Stimulated activated naive CD8-positive, alpha-beta T cell treated with anti-CD3 and anti-CD28 coated beads, Interleukin-15, Interleukin-2, amounts not matched to agents 100 ng/mL and 50 ng/mL, for 24 hours (primary cell): ENCODE results near the gene NDEL1.

Experiments used
- H3K27ac Mint-ChIP-seq: one replicate; pipeline ENCODE4 v1.8.0; 2021; ENCODE audit warnings: mild to moderate bottlenecking, mixed read lengths
- H3K27me3 Mint-ChIP-seq: one replicate; pipeline ENCODE4 v1.8.0; 2021; ENCODE audit warnings: mixed read lengths
- H3K36me3 Mint-ChIP-seq: one replicate; pipeline ENCODE4 v1.8.0; 2021; ENCODE audit warnings: low read depth, mixed read lengths
- H3K4me1 Mint-ChIP-seq: one replicate; pipeline ENCODE4 v1.8.0; 2021; ENCODE audit warnings: low read depth, mixed read lengths
- H3K4me3 Mint-ChIP-seq: one replicate; pipeline ENCODE4 v1.8.0; 2021; ENCODE audit warnings: mild to moderate bottlenecking, mixed read lengths
- H3K9me3 Mint-ChIP-seq: one replicate; pipeline ENCODE4 v1.8.0; 2021; ENCODE audit warnings: mixed read lengths

NDEL1 gene

DNA sequence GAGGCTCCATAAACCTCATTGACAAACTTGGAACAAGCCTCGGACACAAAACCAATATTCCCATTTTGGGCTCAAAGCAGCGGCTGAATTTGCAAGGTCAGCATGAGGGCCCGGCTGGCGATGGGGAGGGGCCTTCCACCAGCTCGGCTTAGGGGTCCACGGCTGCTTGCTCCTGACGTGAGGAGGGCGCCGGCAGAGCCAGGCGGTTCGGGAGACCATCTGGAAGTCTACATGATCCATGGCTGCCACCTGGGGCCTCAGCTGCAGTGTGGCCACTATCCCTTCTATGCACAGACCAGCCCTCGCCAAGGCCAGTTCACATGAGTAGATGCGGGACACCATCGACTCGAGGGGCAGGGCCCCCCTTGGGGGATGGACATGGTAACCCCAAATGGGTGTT, 39.1 kb downstream of the NDEL1 start:
- Mint-ChIP-seq H3K9me3 (no peaks in the 10 kb centered on the region), H3K27me3 (no peaks in the 10 kb centered on the region), H3K36me3 (peaks cover 55% of the 10 kb centered on the region), H3K27ac (no peak overlapping the region), H3K4me3 (no peak overlapping the region), H3K4me1 (no peaks in the 10 kb centered on the region)

DNA sequence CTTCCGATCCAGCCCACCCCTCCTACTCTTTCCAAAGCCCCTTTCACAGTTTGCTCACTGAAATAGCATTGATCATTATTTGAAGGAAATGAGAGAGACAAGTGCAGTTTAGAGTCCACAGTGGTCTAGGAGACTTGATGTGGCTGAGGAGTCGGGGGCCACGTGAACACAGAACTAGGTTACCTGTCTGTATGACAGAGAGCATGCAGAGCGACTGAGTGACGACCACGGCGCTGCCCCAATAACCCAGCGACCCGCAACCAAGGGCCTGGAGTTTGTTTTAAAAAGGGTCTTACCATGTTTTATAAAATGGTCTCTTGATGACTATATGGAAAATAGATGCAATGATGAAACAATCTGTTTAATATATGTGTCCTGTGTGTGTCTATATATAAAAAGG, 39.5 kb downstream of the NDEL1 start:
- Mint-ChIP-seq H3K4me1 (no peaks in the 10 kb centered on the region), H3K27ac (no peak overlapping the region), H3K4me3 (no peak overlapping the region), H3K9me3 (no peaks in the 10 kb centered on the region), H3K36me3 (peaks cover 51% of the 10 kb centered on the region), H3K27me3 (no peaks in the 10 kb centered on the region)

DNA sequence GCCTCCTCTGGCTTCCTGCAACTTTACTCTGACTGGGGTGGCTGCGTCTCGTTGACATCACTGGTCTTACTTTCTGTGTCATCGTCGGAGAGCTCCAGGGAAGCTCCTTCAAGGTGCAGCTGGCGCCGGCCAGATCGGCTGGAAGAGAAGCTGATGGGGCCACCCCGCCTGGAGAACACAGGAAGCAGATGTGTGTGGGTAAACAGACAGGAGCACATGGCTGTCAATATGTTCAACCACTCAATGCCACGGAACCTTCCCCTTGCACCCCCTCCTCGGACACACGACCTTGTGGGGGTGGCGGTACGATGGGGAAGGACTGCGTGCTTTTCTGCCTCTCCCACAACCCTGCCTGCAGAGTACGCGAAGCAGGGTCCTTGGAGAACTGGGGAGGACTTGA, 40.1 kb downstream of the NDEL1 start:
- H3K4me3 Mint-ChIP-seq, result no peak overlapping the region
- H3K4me1 Mint-ChIP-seq, result no peaks in the 10 kb centered on the region
- H3K9me3 Mint-ChIP-seq, result no peaks in the 10 kb centered on the region
- no peak overlapping the region for H3K27ac Mint-ChIP-seq
- H3K27me3 Mint-ChIP-seq, result no peaks in the 10 kb centered on the region
- H3K36me3 Mint-ChIP-seq, result peaks cover 55% of the 10 kb centered on the region

DNA sequence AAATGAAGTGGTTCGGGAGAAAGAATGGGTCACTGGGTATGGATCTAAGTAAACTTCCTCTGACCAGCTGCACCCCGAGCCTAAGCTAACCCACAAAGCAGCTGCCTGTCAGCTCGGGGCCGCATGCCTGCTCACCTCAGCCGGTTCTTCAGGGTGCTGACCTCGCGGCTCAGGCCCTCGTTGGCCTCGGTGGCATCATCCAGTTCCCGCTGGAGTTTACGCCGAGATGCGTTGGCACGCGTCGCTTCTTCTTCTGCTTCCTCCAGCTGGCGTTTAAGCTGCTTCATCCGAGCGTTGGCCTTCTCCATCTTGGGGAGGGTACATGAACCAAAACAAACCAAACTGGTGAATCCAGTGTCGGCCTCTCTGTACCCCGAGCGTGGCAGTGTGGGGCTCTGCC, 41.1 kb downstream of the NDEL1 start:
- H3K4me1 Mint-ChIP-seq, result no peaks in the 10 kb centered on the region
- no peaks in the 10 kb centered on the region for H3K9me3 Mint-ChIP-seq
- H3K4me3 Mint-ChIP-seq, result no peak overlapping the region
- H3K36me3 Mint-ChIP-seq, result peaks cover 51% of the 10 kb centered on the region
- H3K27me3 Mint-ChIP-seq, result no peaks in the 10 kb centered on the region
- no peak overlapping the region for H3K27ac Mint-ChIP-seq

DNA sequence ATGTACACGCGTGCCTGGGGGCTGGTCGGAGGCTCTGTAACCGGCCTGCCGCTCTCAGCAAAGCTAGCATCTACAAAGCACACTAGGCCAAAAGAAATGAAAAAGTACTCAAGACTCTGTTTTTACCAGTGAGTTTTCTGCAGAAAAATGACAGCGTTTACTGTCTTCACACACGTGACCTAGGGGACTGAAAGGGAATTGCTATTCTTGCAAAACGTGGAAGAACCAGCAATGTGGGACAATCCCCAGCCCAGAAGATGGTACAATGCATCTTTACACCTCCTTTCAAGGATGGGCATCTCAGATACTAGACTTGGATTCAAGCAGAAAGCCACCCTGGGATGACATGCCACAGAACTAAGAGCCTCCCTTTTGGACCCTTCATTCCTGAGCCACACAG, 41.5 kb downstream of the NDEL1 start:
- no peaks in the 10 kb centered on the region for H3K9me3 Mint-ChIP-seq
- no peaks in the 10 kb centered on the region for H3K27me3 Mint-ChIP-seq
- no peaks in the 10 kb centered on the region for H3K4me1 Mint-ChIP-seq
- no peak overlapping the region for H3K4me3 Mint-ChIP-seq
- peaks cover 49% of the 10 kb centered on the region for H3K36me3 Mint-ChIP-seq
- H3K27ac Mint-ChIP-seq, result no peak overlapping the region

DNA sequence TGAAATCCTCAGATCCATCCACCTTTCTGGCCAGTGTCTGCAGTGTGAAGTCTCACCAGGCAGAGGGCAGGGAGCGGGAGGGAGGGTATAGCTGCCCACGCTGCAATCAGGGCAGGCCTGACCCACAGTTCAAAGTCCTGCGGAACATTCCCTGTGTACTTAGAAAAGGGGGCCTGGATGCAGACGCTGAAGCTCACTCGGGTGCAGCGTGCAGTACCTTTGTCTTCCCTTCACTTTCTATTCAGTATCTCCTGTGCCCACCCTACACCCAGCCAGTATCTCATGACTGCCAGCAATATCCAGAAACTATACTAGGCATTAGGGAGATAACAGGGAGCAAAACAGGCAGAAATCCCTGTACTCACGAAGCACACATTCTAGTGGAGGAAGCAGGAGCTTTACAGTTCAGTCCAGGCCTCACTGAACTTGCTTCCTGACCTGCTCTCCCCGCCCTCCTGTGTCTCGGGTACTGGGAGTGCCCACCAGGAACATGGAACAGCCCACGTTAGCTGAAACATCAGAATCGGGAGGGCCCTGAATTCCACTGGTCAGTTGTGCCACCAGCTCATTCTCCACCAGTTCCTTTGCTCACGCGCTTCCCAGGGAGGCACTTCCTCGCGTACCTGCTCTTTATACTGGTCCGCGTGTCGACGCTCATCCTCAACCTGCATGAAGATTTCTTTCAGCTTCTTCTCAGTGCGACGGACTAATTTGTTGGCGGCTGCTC, 42.2 kb downstream of the NDEL1 start:
- H3K36me3 Mint-ChIP-seq, result peaks cover 53% of the 10 kb centered on the region
- H3K4me1 Mint-ChIP-seq, result no peaks in the 10 kb centered on the region
- H3K27ac Mint-ChIP-seq, result no peak overlapping the region
- no peaks in the 10 kb centered on the region for H3K27me3 Mint-ChIP-seq
- H3K9me3 Mint-ChIP-seq, result peaks cover under 1% of the 10 kb centered on the region
- H3K4me3 Mint-ChIP-seq, result no peak overlapping the region

DNA sequence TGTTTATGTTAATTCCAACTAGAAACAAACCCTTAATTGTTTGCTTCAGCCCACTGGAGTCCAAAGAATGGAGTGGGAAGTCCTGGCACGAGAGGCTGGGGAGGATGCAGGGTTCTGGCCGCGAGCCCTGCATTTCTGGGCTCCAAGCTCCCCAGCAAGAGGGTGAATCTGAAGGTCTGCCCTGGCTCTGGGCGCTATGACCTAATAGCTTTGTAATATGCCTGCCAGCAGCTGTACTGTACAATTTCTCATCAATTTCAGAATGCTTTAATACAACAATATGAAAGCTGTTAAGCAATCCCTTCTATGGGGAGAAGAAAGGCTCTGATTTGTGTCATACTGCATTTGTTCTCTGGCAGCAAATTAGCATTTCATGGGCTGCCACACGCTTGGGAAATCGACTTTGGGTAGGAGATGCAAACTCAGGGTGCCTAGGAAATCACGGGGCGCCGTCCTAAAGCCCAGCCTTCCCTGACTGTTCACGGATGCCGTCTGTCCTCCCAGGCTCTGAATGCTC, 43.8 kb downstream of the NDEL1 start:
- Mint-ChIP-seq H3K36me3 (peaks cover 52% of the 10 kb centered on the region), H3K9me3 (peaks cover 8% of the 10 kb centered on the region), H3K27ac (no peak overlapping the region), H3K27me3 (no peaks in the 10 kb centered on the region), H3K4me1 (no peaks in the 10 kb centered on the region), H3K4me3 (no peak overlapping the region)

DNA sequence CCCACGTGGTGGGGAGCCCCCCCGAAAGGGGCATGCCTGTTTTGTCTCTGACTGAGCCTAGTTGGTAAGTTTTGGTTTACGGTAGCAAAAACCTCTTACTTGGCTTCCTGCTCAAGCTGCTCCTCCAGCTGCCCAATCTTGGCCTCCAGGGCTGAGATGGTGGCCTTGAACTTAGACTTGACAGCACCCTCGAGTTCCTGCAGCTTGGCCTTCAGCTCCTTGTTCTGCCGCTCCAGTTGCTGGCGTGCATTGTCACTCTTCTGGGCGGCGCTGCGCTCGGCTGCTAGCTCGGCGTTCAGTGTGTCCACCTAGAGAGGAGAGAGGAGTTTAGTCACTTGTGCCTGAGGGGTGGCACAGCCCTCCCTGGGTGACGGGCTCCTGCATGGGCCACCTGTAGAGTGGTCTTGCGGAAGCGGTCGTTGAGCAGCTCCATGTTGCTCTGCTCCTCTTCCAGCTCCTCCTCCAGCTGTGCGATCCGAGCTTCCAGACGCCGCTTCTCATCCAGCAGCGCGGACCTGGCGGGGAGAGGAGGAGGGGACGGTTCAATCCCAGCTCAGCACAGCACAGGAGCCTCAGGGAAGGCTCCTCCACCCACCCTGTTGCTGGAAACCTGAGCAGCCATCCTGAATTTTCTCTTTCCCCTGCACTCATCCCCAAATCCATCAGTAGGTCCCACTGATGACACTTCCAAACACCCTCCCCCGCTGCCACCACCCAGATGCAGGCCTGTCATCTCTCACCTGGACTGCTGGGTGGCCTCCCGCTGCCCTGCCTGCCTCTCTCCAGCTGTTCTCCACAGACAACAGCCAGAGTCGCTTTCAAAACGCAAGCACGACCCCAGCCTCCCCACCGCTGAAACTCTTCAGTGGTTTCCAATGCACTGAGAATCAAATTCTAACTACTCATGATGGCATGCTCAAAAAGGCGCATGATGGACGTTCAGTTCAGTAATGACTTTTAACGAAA, 44.6 kb downstream of the NDEL1 start:
- H3K4me1 Mint-ChIP-seq, result no peaks in the 10 kb centered on the region
- no peaks in the 10 kb centered on the region for H3K27me3 Mint-ChIP-seq
- H3K36me3 Mint-ChIP-seq, result peaks cover 51% of the 10 kb centered on the region
- H3K4me3 Mint-ChIP-seq, result no peak overlapping the region
- peaks cover 13% of the 10 kb centered on the region for H3K9me3 Mint-ChIP-seq
- H3K27ac Mint-ChIP-seq, result no peak overlapping the region

DNA sequence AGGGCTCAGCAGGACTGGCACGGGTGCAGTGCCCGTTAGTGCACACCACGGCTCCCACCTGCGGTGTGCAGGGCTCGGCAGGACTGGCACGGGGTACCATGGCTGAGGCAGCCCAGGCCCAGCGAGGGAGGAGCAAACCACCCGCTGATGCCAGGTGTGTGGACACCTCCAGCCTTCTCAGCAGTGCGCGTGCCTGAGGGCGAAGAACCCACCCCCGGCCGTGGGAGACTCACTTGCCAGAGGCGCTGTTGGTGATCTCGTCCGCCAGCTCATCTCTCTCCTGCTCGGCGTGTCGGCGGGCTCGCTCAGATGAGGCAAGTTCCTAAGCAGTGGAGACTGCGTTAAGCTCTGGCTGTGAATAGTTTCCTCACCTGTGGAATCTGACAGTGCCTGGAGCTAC, 45.4 kb downstream of the NDEL1 start:
- Mint-ChIP-seq H3K27ac (no peak overlapping the region), H3K9me3 (peaks cover 18% of the 10 kb centered on the region), H3K4me3 (no peak overlapping the region), H3K36me3 (peaks cover 50% of the 10 kb centered on the region), H3K27me3 (no peaks in the 10 kb centered on the region), H3K4me1 (no peaks in the 10 kb centered on the region)

DNA sequence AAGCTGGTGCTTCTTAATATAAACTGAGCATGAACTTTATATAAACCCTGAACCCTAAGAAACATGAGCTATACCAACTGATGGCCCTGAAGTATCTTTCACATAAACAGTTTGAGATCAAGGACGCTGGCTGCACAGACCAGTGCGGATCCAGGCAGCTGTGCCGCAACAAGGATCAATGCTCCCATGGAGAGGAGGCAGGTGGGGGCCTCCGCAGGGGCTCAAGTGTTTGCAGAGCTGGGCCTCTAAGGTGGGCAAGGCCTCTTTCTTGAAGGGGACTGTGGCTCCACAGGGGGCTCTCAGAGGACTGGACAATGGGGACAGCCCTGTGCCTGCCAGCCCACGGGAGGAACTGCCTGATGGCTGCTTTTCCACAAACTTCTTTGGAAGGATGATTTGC, 46.0 kb downstream of the NDEL1 start:
- no peaks in the 10 kb centered on the region for H3K27me3 Mint-ChIP-seq
- no peaks in the 10 kb centered on the region for H3K4me1 Mint-ChIP-seq
- no peak overlapping the region for H3K27ac Mint-ChIP-seq

DNA sequence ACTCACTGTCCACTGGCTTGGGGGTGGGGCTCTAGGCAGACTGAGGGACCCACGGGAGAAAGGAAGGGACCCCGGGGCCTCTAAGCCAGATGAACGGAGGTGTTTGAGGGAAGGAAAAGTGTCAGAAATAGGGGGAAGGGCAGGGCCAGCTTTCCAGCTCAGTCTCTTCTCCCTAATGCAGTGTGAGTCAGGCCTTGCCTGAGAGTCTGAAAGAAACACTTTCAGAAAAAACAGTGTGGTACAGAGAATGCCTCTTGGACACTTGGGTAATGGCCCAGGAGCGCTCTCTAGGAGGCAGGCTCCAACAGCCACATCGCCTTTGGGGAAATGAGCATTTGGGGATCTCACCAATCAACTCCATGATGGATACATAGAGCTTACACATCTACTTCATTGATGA, 46.9 kb downstream of the NDEL1 start:
- Mint-ChIP-seq H3K36me3 (peaks cover 52% of the 10 kb centered on the region), H3K4me3 (no peak overlapping the region), H3K9me3 (peaks cover 18% of the 10 kb centered on the region), H3K4me1 (no peaks in the 10 kb centered on the region), H3K27me3 (no peaks in the 10 kb centered on the region), H3K27ac (no peak overlapping the region)

More for the DNA sequence above, 46.0 kb downstream of the NDEL1 start:
- Mint-ChIP-seq H3K9me3 (peaks cover 18% of the 10 kb centered on the region), H3K36me3 (peaks cover 49% of the 10 kb centered on the region), H3K4me3 (no peak overlapping the region)

DNA sequence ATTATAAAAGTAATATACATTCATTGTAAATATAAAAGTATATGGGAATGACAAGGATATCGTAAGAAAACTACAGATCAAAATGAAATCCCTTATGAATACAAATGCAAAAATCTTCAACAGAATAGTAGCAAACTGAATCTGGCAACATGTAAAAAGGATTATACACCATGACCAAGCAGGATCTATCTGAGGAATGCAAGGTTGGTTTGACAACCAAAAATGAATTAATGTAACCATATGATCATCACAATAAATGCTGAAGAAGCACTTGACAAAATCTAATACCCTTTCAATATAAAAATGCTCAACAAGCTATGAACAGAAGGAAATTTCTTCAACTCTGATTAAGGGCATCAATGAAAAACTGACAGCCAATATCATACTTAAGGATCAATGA, 48.8 kb downstream of the NDEL1 start:
- Mint-ChIP-seq H3K27ac (no peak overlapping the region), H3K4me3 (no peak overlapping the region), H3K4me1 (no peaks in the 10 kb centered on the region), H3K36me3 (peaks cover 48% of the 10 kb centered on the region), H3K27me3 (no peaks in the 10 kb centered on the region), H3K9me3 (peaks cover 18% of the 10 kb centered on the region)

DNA sequence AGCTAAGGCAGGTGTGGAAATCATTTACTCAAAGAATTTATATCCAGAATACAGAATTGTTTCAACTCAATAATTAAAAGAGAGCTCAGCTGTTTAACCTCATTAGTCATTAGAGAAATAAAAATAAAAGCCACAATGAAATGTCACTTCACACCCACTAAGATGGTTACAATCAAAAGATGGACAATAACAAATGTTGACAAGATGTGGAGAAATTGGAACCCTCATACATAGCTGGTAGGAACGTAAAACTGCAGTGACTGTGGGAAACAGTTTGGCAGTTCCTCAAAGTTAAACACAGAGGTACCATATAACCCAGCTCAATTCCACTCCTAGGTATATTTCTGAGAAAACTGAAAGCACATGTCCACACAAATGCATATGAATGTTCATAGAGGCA, 49.8 kb downstream of the NDEL1 start:
- peaks cover 18% of the 10 kb centered on the region for H3K9me3 Mint-ChIP-seq
- no peak overlapping the region for H3K27ac Mint-ChIP-seq
- no peaks in the 10 kb centered on the region for H3K27me3 Mint-ChIP-seq
- H3K4me1 Mint-ChIP-seq, result no peaks in the 10 kb centered on the region
- peaks cover 49% of the 10 kb centered on the region for H3K36me3 Mint-ChIP-seq
- no peak overlapping the region for H3K4me3 Mint-ChIP-seq

DNA sequence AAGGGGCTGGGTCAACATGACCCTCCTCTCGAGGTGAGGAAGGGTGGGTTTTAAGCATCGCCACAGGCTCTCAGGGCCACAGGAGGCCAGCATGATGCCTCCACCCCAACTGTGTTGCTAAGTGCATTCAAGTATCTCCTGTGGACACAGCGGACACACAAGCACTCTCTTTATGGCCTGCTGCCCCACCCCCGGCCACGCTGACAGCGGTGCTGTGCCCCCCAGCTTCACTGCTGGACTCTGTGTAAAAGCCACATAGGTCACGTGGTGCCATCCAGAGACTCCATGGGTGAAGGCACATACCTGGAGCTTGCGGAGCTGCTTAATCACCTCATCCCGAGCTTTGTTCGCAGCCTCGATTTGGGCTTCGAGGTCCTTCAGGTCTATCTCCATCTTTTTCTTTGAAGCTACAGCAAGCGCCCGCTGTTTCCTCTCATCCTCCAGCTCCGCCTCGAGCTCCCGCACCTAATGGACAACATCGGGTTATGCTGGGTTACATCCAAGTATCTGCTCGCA, 51.5 kb downstream of the NDEL1 start:
- Mint-ChIP-seq H3K9me3 (peaks cover 18% of the 10 kb centered on the region), H3K4me1 (no peaks in the 10 kb centered on the region), H3K4me3 (no peak overlapping the region)

DNA sequence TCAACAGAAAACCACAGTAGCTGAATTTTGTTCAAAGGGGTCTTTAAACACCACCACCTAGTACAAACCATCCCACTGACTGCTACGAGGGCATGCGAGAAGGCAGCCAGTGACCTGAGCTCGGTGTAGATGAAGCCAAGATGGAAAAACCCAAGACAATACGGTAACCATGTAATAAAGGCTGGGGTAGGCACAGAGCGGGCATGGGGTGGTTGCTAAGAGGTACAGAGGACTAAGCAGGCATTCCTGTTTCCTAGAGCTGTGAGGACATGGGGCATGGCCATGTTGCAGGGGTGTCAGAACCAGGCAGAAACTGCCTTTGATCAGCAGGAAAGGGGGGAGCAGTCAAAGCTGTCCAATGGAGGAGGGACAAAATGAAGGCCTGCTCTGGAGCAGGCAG, 52.1 kb downstream of the NDEL1 start:
- Mint-ChIP-seq H3K4me3 (no peak overlapping the region), H3K4me1 (no peaks in the 10 kb centered on the region), H3K27me3 (no peaks in the 10 kb centered on the region), H3K36me3 (peaks cover 52% of the 10 kb centered on the region), H3K27ac (no peak overlapping the region), H3K9me3 (peaks cover 18% of the 10 kb centered on the region)

More for the DNA sequence above, 51.5 kb downstream of the NDEL1 start:
- no peak overlapping the region for H3K27ac Mint-ChIP-seq
- H3K27me3 Mint-ChIP-seq, result no peaks in the 10 kb centered on the region
- peaks cover 52% of the 10 kb centered on the region for H3K36me3 Mint-ChIP-seq
